ENCODE measurements around the gene FSCB.
"Not testable (repeated sequence)": the region's sequence is repeated elsewhere in the genome, so short reads cannot be mapped to it uniquely, and the experiment has no call there.

Gene FSCB

GRCh38 chr14:44507183-44507582 is at the start of gene FSCB:
Gene FSCB, minus strand, starts transcription at chr14:44507283. Its CDS starts 296 bp downstream, at chr14:44506987.
- no peak for DNase-seq (ENCODE audit: low spot score)

GRCh38 chr14:44531658-44532057 is 24.6 kb upstream of the FSCB start:
- DNase-seq (ENCODE audit: low spot score): no peak

GRCh38 chr14:44530475-44530874 is 23.4 kb upstream of the FSCB start:
- DNase-seq (ENCODE audit: low spot score): no peak

GRCh38 chr14:44529026-44529425 is 21.9 kb upstream of the FSCB start:
- no peak for DNase-seq (ENCODE audit: low spot score)

GRCh38 chr14:44528180-44528579 is 21.1 kb upstream of the FSCB start:
- DNase-seq (ENCODE audit: low spot score): no peak

GRCh38 chr14:44525237-44525636 is 18.2 kb upstream of the FSCB start:
- no peak for DNase-seq (ENCODE audit: low spot score)

GRCh38 chr14:44515668-44516067 is 8.6 kb upstream of the FSCB start:
- not testable (repeated sequence) for DNase-seq (ENCODE audit: low spot score)

- no peak for DNase-seq (ENCODE audit: low spot score)
Observed at GRCh38 chr14:44508834-44509233, 1.8 kb upstream of the FSCB start.

- no peak for DNase-seq (ENCODE audit: low spot score)
Observed at GRCh38 chr14:44505588-44505987, 1.5 kb downstream of the FSCB start.

GRCh38 chr14:44497148-44497547 is 9.9 kb downstream of the FSCB start:
- no peak for DNase-seq (ENCODE audit: low spot score)

- DNase-seq (ENCODE audit: low spot score): no peak
Observed at GRCh38 chr14:44494137-44494536, 12.9 kb downstream of the FSCB start.

GRCh38 chr14:44490966-44491365 is 16.1 kb downstream of the FSCB start:
- DNase-seq (ENCODE audit: low spot score): no peak

- DNase-seq (ENCODE audit: low spot score): no peak
Observed at GRCh38 chr14:44477953-44478352, 29.1 kb downstream of the FSCB start.

GRCh38 chr14:44468771-44469170 is 38.3 kb downstream of the FSCB start:
- DNase-seq (ENCODE audit: low spot score): no peak

- DNase-seq (ENCODE audit: low spot score): no peak
Observed at GRCh38 chr14:44463356-44464004, 43.6 kb downstream of the FSCB start.

- no peak for DNase-seq (ENCODE audit: low spot score)
Observed at GRCh38 chr14:44462381-44462780, 44.7 kb downstream of the FSCB start.

GRCh38 chr14:44461811-44462210 is 45.3 kb downstream of the FSCB start:
- no peak for DNase-seq (ENCODE audit: low spot score)

Measured in ecto neural progenitor cell (in vitro differentiated cells).